ENCODE measurements around the gene FILIP1L. TPM values are rescaled to one million over a fixed set of nuclear protein-coding genes. Genes with fewer than 3 reads are reported as not detected.
A peak's percentile ranks its signal among the peaks of the same experiment; 100 is the strongest.

The FILIP1L gene
- total and polyA plus RNA-seq, 11 donors, result 18.2 to 120 (median 77.3) TPM

DNA sequence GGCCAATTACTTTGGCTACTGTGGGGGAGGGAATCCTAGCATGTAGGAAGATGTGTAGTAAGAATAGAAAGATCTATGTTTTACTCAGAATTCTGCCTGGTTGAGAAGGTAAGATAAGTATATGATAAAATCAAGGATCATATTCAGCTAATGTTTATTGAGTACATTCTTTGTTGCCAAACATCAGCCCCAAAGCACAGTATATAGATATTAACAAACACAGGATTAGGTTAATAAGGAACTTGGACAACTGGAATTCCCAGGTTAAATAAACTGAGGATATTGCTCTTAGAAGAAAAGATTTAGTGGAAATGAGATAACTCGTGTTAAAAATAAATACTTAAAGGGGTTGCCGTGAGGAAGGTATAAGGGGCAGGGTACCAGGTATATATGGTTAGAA, 129.6 kb downstream of the FILIP1L start:
- Histone ChIP-seq H3K4me3 (no peak overlapping the region), H3K36me3 (no peaks in the 10 kb centered on the region), H3K9me3 (no peaks in the 10 kb centered on the region), H3K4me1 (peaks cover 0 to 21% (median 0%) of the 10 kb centered on the region in 12 donors), H3K27ac (no peak overlapping the region), H3K27me3 (no peaks in the 10 kb centered on the region)
- intact Hi-C loops (cut with DNase I), result no loop called here
- no peak for TF ChIP-seq POLR2A (IDR thresholded peaks at IDR 0.05)
- TF ChIP-seq, protein P1, sequence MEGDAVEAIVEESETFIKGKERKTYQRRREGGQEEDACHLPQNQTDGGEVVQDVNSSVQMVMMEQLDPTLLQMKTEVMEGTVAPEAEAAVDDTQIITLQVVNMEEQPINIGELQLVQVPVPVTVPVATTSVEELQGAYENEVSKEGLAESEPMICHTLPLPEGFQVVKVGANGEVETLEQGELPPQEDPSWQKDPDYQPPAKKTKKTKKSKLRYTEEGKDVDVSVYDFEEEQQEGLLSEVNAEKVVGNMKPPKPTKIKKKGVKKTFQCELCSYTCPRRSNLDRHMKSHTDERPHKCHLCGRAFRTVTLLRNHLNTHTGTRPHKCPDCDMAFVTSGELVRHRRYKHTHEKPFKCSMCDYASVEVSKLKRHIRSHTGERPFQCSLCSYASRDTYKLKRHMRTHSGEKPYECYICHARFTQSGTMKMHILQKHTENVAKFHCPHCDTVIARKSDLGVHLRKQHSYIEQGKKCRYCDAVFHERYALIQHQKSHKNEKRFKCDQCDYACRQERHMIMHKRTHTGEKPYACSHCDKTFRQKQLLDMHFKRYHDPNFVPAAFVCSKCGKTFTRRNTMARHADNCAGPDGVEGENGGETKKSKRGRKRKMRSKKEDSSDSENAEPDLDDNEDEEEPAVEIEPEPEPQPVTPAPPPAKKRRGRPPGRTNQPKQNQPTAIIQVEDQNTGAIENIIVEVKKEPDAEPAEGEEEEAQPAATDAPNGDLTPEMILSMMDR (IDR thresholded peaks at IDR 0.05), result no peak
- DNase-seq (no peak), ATAC-seq (no peak)
- WGBS, 4 donors, result 81 to 91% (median 88%) methylated on average over 2 of the region's 2 CpGs

DNA sequence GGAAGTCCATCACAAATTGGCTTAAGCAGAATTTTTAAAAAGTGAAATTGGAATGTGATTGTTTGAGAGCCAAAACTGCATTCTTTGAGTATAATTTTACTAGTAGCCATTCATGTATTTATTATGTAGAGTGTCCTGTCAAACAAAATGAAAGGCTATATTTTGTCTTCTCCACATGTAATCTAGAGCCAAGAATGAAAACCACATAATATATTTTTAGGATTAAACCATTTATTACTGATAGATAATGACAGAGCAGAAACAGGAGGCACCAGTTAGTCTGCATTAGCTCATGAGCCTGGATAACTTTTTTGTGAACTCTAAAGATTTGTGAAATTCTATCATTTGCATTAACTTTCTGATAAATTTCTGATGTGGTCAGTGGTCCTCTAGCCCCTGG, 130.2 kb downstream of the FILIP1L start:
- Histone ChIP-seq H3K27me3 (no peaks in the 10 kb centered on the region), H3K4me3 (no peak overlapping the region), H3K36me3 (no peaks in the 10 kb centered on the region), H3K4me1 (peaks cover 0 to 21% (median 0%) of the 10 kb centered on the region in 12 donors), H3K9me3 (no peaks in the 10 kb centered on the region), H3K27ac (no peak overlapping the region)
- TF ChIP-seq POLR2A (IDR thresholded peaks at IDR 0.05), result no peak
- TF ChIP-seq, protein P1 (IDR thresholded peaks at IDR 0.05), result no peak
- intact Hi-C loops (cut with DNase I), result no loop called here
- ATAC-seq, result no peak
- DNase-seq, result no peak

DNA sequence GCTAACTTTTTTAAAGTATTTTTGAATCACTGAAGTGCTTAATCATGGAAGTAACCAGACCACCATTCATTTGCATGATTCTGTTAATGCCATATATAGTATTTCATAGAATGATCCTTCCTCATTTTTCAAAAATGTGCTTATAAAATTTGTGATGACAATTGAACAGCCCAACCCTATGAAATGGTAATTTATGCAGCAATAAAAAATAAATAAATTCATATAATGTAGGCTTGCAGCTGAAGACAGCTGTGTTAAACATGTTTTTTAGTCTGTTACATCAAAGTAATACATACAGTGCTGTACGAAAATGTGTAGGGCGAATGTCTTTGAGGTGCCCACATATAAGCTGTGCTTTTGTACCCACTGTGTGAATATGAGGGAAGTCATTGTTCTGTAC, 131.7 kb downstream of the FILIP1L start:
- TF ChIP-seq, protein P1 (IDR thresholded peaks at IDR 0.05), result no peak
- TF ChIP-seq POLR2A (IDR thresholded peaks at IDR 0.05), result no peak
- no peak overlapping the region for H3K27ac ChIP-seq
- intact Hi-C loops (cut with DNase I), result no loop called here
- peaks cover 0 to 3% (median 0%) of the 10 kb centered on the region in 12 donors for H3K9me3 ChIP-seq
- ATAC-seq, result no peak
- H3K27me3 ChIP-seq, result no peaks in the 10 kb centered on the region
- DNase-seq, result no peak
- H3K36me3 ChIP-seq, result no peaks in the 10 kb centered on the region
- WGBS, 4 donors, result 94 to 99% (median 97%) methylated on average over 2 of the region's 2 CpGs
- H3K4me3 ChIP-seq, result no peak overlapping the region
- peaks cover 0 to 21% (median 0%) of the 10 kb centered on the region in 12 donors for H3K4me1 ChIP-seq

DNA sequence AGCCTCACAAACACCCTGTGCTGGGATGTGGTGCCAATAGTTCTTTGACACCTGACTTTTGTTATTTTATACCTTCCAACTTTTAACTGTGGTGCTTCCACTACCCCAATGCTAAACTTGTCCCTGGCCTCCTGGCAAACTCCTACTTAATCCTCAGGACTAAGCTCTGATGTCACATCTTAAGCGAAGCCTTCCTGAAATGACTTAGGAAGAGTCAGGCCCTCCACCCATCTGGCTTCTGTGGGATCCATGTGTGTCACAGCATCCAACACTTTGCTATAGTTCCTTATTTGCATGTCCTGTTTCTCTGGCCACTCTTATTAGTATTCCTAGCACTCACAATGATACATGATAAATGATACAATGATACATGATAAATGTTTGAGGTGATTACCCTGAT, 133.2 kb downstream of the FILIP1L start:
- Histone ChIP-seq H3K4me3 (no peak overlapping the region), H3K27me3 (no peaks in the 10 kb centered on the region), H3K27ac (peak overlapping the region in 3 of 12 donors; percentile 13 to 52 (median 42)), H3K9me3 (peaks cover 0 to 3% (median 0%) of the 10 kb centered on the region in 12 donors), H3K36me3 (no peaks in the 10 kb centered on the region), H3K4me1 (peaks cover 0 to 21% (median 0%) of the 10 kb centered on the region in 12 donors)
- TF ChIP-seq, protein P1 (IDR thresholded peaks at IDR 0.05), result no peak
- TF ChIP-seq POLR2A (IDR thresholded peaks at IDR 0.05), result no peak
- WGBS, 4 donors, result 98 to 100% (median 99%) methylated on average over 1 of the region's 1 CpG
- ATAC-seq (peak in 2 of 4 donors; percentile 21 to 40), DNase-seq (no peak)
- intact Hi-C loops (cut with DNase I), result no loop called here

Data from heart left ventricle (tissue), 16 donors.